CD4-positive, alpha-beta T cell (primary cell): ENCODE measurements around the gene GNRHR. TPM values are rescaled to one million over a fixed set of nuclear protein-coding genes. Genes with fewer than 3 reads are reported as not detected.

Experiments used
- ATAC-seq: fragments of 200-7000 bp; cut with Tn5 transposase; one replicate; pipeline ENCODE4 v1.10.0; 2022; ENCODE audit warnings: mild to moderate bottlenecking; ENCODE audit not compliant: poor library complexity
- CTCF ChIA-PET: fragments of 350-600 bp; sonication (Branson Sonifier 250); formaldehyde crosslinking; loops from one replicate; lab custom pipeline; 2021; ENCODE audit warnings: antibody characterized with exemption, inconsistent platforms; lab: Charles Lee
- POLR2A ChIA-PET: fragments of 350-600 bp; sonication (Branson Sonifier 250); formaldehyde crosslinking; loops from one replicate; lab custom pipeline; 2021; ENCODE audit warnings: antibody characterized with exemption, inconsistent platforms; lab: Charles Lee
- DNase-seq, 14 experiments: peaks; one replicate each; pipeline ENCODE4 v3.0.0-alpha.2; 2013 to 2020; ENCODE audit warnings: mixed read lengths in 2 of 14
- H3K27ac ChIP-seq, 2 donors: one replicate each; pipeline versions ENCODE4 v1.5.1 to v1.7.0; 2013; ENCODE audit warnings: low read length in 2 of 2, low read depth in 1 of 2, mild to moderate bottlenecking in 1 of 2
- H3K27me3 ChIP-seq, 2 experiments: 1 replicate in 1 of 2; 2 replicates in 1 of 2; pipeline versions ENCODE4 v1.6.1 to v1.7.0; 2013; ENCODE audit warnings: low read length in 2 of 2, control low read depth in 1 of 2, mild to moderate bottlenecking in 1 of 2, moderate library complexity in 1 of 2; ENCODE audit not compliant: insufficient read depth in 2 of 2, control insufficient read depth in 1 of 2
- H3K36me3 ChIP-seq: one replicate; pipeline ENCODE4 v1.6.1; 2013; ENCODE audit warnings: low read length, control low read depth; ENCODE audit not compliant: insufficient read depth
- H3K4me1 ChIP-seq: one replicate; pipeline ENCODE4 v1.6.1; 2013; ENCODE audit warnings: low read length, control low read depth; ENCODE audit not compliant: insufficient read depth
- H3K4me3 ChIP-seq: one replicate; pipeline ENCODE4 v1.5.1; 2013; ENCODE audit warnings: mild to moderate bottlenecking, low read length, moderate library complexity
- H3K9me3 ChIP-seq, 2 experiments: 1 replicate in 1 of 2; 2 replicates in 1 of 2; pipeline versions ENCODE4 v1.6.1 to v1.7.0; 2013; ENCODE audit warnings: low read length in 2 of 2, mild to moderate bottlenecking in 2 of 2, control low read depth in 1 of 2, moderate library complexity in 1 of 2; ENCODE audit not compliant: control insufficient read depth in 1 of 2, insufficient read depth in 1 of 2
- H3K27ac Mint-ChIP-seq: one replicate; pipeline ENCODE4 v1.8.0; 2020; ENCODE audit warnings: mixed read lengths
- H3K27me3 Mint-ChIP-seq: one replicate; pipeline ENCODE4 v1.8.0; 2021; ENCODE audit warnings: mixed read lengths
- H3K36me3 Mint-ChIP-seq: one replicate; pipeline ENCODE4 v1.8.0; 2021; ENCODE audit warnings: low read depth, mixed read lengths
- H3K4me1 Mint-ChIP-seq: one replicate; pipeline ENCODE4 v1.8.0; 2021; ENCODE audit warnings: low read depth, mixed read lengths
- H3K4me3 Mint-ChIP-seq: one replicate; pipeline ENCODE4 v1.8.0; 2020; ENCODE audit warnings: mild to moderate bottlenecking, mixed read lengths
- H3K9me3 Mint-ChIP-seq: one replicate; pipeline ENCODE4 v1.8.0; 2020; ENCODE audit warnings: mixed read lengths
- intact Hi-C, 2 experiments: fragments of 100-400 bp; cut with DNase I in 1 of 2; cut with micrococcal nuclease in 1 of 2; formaldehyde crosslinking; loops; one replicate each; pipeline versions ENCODE4 v1.15.1 to v1.9.0; 2023 to 2025; cut with DNase I, micrococcal nuclease
- total RNA-seq, 174 experiments: library from RNA in 2 of 174; stranded (reverse) in 2 of 174; gene quantifications; one replicate each; pipeline ENCODE4 v1.2.3 and lab custom pipeline; 2021 to 2026
- TF ChIP-seq, protein P1 (sequence below): fragments of 200-600 bp; IDR thresholded peaks from one replicate; pipeline ENCODE4 v1.8.0; 2022; ENCODE audit warnings: antibody characterized with exemption, mild to moderate bottlenecking

GNRHR gene
- total RNA-seq, 2 experiments from 2014 or later: not detected

DNA sequence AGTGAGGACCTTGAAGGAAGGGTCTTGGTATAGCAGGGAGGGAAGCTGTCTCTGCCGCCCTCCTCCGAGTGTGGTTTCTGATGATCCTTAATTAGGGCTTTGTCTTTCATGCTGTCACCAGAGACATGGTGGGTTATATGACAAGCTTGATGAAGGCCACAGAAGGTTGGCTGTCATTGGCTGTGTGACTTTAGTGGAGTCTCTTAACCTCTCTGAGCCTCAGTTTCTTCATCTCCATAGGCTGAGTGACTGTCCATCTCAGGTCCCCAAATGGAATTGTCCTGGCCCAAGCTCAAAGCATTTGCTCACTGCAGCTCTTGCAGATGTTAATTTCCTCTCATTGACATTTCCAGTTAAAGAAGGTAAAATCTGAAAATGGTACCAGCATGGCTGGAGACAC lies 36.6 kb downstream of the GNRHR start:
- Histone ChIP-seq H3K36me3 (peaks cover 13% of the 10 kb centered on the region), H3K4me1 (peaks cover 2% of the 10 kb centered on the region), H3K4me3 (no peak overlapping the region), H3K27ac (no peak overlapping the region), H3K27me3 (no peaks in the 10 kb centered on the region), H3K9me3 (peaks cover 0 to 6% of the 10 kb centered on the region in 2 experiments)
- ChIA-PET CTCF (interaction anchor here (0.6 kb wide), 1 partner anchor 191 kb away, joined by 4 read pairs; no protein-coding TSS in a partner anchor), POLR2A (no interaction called here)
- TF ChIP-seq, protein P1, sequence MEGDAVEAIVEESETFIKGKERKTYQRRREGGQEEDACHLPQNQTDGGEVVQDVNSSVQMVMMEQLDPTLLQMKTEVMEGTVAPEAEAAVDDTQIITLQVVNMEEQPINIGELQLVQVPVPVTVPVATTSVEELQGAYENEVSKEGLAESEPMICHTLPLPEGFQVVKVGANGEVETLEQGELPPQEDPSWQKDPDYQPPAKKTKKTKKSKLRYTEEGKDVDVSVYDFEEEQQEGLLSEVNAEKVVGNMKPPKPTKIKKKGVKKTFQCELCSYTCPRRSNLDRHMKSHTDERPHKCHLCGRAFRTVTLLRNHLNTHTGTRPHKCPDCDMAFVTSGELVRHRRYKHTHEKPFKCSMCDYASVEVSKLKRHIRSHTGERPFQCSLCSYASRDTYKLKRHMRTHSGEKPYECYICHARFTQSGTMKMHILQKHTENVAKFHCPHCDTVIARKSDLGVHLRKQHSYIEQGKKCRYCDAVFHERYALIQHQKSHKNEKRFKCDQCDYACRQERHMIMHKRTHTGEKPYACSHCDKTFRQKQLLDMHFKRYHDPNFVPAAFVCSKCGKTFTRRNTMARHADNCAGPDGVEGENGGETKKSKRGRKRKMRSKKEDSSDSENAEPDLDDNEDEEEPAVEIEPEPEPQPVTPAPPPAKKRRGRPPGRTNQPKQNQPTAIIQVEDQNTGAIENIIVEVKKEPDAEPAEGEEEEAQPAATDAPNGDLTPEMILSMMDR: no peak
- Mint-ChIP-seq H3K36me3 (peaks cover 40% of the 10 kb centered on the region), H3K9me3 (no peaks in the 10 kb centered on the region), H3K27ac (no peak overlapping the region), H3K4me3 (no peak overlapping the region), H3K4me1 (peaks cover under 1% of the 10 kb centered on the region), H3K27me3 (no peaks in the 10 kb centered on the region)
- ATAC-seq (no peak), DNase-seq (no peak)
- intact Hi-C loops: no loop called here

DNA sequence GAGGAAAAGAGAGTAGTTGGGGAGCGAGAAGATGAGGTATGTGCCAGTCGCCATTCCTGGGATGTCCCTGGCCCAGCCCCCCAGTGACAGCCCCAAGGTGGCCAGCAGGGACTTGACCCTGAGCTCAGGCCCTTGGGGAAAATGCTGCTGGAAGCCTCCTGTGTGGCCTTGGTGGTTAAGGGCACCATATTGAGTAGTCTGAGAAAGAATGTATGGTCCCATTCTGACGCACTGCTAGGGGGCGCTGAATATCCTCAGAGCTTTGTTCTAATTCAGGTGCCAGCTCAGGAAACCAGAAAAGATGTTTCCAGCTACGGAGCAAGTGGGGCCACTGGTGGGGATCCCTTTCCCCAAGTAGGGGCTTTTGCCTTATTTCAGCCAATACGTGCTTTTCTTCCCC lies 39.2 kb downstream of the GNRHR start:
- H3K27me3 ChIP-seq: no peaks in the 10 kb centered on the region
- H3K9me3 Mint-ChIP-seq: no peaks in the 10 kb centered on the region
- ATAC-seq (no peak), DNase-seq (no peak)
- H3K4me3 Mint-ChIP-seq: no peak overlapping the region
- H3K27me3 Mint-ChIP-seq: no peaks in the 10 kb centered on the region
- POLR2A ChIA-PET: no interaction called here
- TF ChIP-seq, protein P1: no peak
- CTCF ChIA-PET: no interaction called here
- H3K36me3 Mint-ChIP-seq: peaks cover 50% of the 10 kb centered on the region
- peaks cover 0 to 6% of the 10 kb centered on the region in 2 experiments for H3K9me3 ChIP-seq
- H3K4me3 ChIP-seq: no peak overlapping the region
- H3K36me3 ChIP-seq: peaks cover 19% of the 10 kb centered on the region
- H3K4me1 Mint-ChIP-seq: peaks cover 10% of the 10 kb centered on the region
- no peak overlapping the region for H3K27ac Mint-ChIP-seq
- intact Hi-C loops: no loop called here
- peaks cover 2% of the 10 kb centered on the region for H3K4me1 ChIP-seq
- no peak overlapping the region for H3K27ac ChIP-seq

DNA sequence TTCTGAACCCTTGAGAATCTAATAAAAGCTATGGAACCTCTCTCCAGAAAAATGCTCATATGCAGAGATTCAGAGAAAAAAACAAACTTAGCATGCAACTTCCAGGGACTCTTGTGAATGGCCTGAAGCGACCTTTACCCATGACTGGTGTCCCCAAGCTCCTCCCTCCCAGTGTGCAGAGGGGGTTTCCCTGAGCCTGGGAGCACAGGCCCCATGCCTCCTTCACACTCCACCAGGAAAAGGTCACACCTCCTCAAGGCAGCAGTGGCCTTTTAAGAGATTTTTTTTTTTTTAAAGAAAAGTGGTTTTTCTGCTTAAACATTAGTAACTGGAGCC lies 40.0 kb downstream of the GNRHR start:
- no peak overlapping the region for H3K4me3 Mint-ChIP-seq
- DNase-seq (no peak), ATAC-seq (no peak)
- no peaks in the 10 kb centered on the region for H3K9me3 Mint-ChIP-seq
- H3K27me3 ChIP-seq: no peaks in the 10 kb centered on the region
- POLR2A ChIA-PET: no interaction called here
- peaks cover 56% of the 10 kb centered on the region for H3K36me3 Mint-ChIP-seq
- peaks cover 2% of the 10 kb centered on the region for H3K4me1 ChIP-seq
- peaks cover 10% of the 10 kb centered on the region for H3K4me1 Mint-ChIP-seq
- H3K27ac ChIP-seq: no peak overlapping the region
- intact Hi-C loops: no loop called here
- H3K27ac Mint-ChIP-seq: no peak overlapping the region
- CTCF ChIA-PET: no interaction called here
- H3K9me3 ChIP-seq: peaks cover 0 to 6% of the 10 kb centered on the region in 2 experiments
- peaks cover 19% of the 10 kb centered on the region for H3K36me3 ChIP-seq
- TF ChIP-seq, protein P1: no peak
- no peaks in the 10 kb centered on the region for H3K27me3 Mint-ChIP-seq
- no peak overlapping the region for H3K4me3 ChIP-seq
